GM19238 (cell line): ENCODE data around the gene C9orf78.
A peak's percentile ranks its signal among the peaks of the same experiment; 100 is the strongest.

Experiments used
- DNase-seq: peaks from one replicate; pipeline ENCODE4 v3.0.0; 2011; ENCODE audit warnings: low spot score; ENCODE audit not compliant: insufficient read length

C9orf78 gene, protein sequence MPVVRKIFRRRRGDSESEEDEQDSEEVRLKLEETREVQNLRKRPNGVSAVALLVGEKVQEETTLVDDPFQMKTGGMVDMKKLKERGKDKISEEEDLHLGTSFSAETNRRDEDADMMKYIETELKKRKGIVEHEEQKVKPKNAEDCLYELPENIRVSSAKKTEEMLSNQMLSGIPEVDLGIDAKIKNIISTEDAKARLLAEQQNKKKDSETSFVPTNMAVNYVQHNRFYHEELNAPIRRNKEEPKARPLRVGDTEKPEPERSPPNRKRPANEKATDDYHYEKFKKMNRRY

DNA sequence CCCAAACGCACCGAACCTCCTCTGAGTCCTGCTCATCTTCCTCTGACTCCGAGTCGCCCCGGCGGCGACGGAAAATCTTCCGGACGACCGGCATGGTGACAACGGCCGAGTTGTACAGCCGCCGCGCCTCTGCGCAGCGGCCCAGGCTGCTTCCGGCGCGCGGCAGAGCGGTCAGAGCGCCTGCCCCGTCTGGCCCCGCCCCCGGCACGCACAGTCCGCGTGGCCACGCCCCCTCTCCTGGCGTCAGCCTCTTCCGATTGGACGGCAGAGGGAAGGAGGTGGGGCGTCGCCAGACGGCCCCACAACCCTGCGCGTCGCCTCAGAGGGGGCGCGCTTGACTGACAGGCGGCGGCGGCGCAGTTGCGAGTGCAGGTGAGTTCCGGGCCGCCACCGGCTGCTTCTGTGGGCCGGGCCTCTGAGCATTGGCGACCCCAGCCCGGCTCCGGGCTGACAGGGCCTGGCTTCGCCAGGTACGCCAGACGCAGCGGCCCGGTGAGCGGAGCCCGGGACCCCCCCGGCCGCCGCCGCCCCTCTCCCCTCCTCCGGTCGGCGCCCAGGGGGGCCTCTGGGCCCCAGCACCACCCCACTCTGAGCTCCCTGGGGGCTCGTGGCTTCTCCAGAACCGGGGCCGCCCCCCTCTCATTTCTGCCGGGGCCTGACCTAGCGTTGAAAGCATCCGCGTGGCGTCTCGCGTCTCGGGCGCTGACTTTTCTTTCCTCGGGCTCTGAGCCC is at the start of gene C9orf78, which contains the start of gene USP20:
C9orf78 (minus strand) TSS at position 148 of the 732 bp plus-strand sequence; CDS start at position 94, 54 bp downstream.
USP20 (plus strand) TSS at position 331 of the 732 bp plus-strand sequence. CDS start 17,098 bp downstream, outside the sequence.
- DNase-seq = peak; percentile 96

DNA sequence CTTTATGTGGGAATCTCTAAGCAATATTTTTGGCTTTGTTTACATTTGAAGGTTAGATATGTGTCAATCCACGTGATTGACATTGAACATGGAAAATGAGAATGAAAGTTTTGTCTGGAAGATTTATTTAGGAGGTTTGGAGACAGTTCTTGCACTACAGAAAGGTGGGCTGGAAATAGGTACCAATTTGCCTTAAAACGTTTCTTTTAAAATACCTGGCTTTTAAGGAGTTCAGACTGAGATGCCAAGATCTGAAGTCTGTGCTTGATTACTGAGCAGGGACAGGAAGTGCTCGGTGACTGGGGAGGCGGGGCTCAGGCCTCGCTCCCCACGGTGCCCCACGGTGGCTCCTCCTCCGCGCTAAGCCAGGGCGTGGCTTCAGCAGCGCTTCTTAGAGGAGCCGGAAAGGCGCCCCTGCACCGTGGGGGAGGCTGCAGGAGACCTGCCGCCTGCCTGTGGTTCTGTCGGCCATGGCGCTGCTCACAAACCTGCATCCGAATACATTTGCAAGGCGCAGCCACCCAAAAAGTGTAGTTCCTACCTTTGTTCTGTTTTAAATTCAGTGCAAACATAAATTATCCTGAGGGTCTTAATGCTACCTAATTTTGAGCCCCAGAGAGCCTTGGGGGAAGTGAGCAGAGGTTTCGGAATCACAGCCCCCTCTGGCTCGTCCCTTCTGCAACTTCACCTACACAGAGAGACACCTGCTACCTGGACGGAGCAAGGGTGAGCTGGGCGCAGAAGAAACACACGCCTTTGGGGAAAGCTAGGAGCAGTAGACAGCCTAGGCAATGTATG is 49.3 kb upstream of the C9orf78 start:
- peak; percentile 92 for DNase-seq

DNA sequence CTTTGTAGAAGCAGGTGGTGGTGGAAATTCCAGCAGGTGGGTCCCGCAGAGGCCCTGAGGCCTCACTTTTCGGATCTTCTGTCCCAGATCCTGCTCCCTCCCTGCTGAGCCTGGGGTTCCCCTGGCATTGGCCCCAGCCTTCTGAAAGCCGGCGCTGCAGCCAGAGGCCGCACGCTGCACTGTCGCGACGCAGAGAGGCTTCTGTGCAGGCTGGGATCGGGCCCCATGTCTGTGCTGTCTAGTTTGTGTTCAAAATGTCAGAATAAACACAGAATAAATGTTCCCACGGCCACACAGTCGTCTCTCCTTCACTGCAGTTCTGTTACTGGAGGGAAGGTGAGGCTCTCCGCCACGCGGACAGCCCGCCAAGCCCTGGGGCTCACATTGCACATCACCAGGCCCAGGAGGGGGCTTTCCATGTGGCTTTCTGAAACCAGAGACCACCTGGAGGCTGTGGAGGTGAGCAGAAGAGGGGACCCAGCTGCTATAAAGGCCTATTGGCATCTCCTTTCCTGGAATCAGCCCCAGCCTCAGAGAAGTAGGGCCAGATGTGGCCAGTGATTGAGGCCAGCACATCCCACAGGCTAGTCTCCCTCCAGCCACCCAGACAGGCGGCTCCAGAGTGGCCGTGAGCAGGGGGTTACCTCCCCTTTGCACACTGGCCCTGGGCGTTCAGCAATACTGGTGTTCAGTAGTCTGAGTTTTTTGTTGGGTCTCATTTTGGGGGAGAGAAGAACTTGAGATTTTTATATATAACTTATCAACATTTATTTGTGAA is 46.7 kb upstream of the C9orf78 start:
- DNase-seq = no peak

DNA sequence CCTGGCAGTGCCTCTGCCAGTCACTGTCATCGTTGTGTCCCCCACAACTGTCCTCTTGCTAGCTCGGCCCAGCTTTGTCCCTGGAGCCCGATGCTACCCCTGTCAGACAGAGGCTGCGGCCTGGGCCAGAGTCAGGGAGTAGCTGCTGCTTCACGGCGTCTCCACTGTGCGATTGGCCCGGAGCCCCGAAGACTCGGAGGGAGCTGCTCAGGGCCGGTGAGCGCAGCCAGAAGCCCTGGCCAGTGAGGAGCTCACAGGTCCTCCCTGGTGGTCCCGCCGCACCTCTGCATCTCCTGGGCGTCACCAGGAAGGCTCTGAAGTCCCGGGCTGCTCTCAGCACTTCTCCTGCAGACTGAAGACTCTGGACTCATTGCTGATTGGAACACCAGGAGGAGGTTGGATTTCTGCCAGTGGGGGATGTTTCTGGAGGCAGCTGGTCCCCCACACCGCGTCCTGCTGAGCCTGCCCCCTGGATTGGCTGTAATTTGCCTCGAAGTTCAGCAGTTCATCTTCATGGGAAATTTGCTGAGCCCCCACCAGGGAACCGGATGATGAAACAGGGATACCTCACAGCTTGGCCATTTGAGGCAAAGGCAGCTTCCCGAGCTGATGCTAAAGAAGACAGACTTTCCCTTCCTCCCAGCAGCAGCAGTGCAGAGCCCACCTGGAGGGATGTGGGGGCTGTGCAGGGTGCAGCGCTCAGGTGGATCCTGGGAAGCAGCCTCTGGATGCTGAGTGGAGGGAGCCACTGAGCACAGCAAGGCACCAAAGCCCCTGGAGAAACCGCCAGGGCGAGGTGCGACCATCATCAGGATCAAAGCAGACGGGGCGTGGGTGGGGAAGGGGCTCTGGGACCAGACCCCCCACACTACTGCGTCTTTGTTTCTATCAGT is 45.8 kb upstream of the C9orf78 start:
- DNase-seq = no peak

DNA sequence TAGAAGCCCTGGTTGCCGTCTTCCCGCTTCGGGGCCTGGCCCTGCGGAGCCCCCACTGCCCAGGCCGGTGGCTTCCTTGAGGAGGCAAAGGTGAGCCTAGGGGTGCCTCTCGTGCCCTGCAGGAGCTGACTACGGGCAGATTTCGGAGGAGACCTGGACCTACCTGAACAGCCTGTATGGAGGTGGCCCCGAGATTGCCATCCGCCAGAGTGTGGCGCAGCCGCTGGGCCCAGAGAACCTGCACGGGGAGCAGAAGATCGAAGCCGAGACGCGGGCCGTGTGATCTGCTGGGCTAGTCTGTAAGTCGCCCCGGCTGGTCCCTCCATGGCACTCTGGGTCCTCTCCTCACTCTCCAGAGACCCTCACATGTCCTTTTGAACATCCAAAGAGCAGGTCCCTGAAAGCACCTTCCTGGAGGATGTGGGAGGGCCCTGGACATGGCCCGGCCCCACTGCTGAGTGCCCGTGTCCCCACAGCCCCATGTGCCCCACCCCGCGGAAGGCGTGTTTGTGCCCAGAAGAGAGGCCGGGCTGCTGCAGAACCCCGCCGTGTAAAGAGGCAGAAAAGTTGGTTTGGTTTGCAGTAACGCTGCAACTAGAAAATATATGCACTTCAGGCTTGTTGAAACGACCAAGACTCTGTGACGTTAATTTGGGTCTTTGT is 45.0 kb upstream of the C9orf78 start:
- no peak for DNase-seq

DNA sequence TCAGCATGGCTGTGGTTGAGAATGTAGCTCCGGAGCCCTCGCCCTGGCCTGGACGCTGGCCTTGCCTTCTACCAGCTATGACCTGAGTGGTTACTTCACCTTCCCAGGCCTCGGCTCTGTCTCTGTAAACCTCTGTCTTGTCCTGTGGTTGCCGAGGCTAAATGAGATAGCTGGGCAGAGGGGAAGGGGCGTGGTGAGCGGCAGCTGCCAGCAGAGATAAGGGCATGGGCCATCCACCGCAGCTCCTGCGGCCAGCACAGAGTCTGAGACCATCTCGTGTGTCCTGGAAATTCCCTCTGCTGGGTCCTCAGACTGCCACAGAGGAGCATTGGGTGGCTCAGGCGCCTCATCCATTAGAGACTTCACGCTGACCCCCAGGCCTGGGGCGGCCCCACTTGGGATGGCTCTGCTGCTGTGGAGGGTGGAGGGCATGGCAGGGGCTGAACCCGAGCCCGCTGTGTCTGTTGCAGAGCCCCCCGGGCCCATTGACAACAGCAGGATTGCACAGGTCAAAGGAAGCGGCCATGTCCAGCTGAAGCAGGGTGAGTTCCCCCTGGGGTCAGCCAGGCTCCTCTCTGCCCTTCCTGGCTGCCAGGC is 44.1 kb upstream of the C9orf78 start:
- no peak for DNase-seq

DNA sequence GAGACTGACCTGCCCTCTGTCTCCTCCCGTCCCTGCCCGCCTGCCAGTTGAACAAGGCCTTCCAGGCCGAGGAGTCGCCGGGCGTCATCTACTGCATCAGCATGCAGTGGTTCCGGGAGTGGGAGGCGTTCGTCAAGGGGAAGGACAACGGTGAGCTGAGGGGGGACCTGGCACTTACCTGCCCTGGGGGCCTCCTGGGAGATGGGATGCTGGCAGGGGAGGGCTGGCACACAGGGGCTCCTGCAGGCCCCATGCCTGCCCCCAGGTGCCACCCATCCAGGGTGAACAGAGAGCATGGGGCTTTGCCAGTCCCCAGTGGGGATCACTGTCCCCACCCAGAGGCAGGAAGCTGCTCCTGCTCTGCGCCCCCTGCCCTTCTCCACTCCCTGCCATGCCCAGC is 43.2 kb upstream of the C9orf78 start:
- DNase-seq = no peak

DNA sequence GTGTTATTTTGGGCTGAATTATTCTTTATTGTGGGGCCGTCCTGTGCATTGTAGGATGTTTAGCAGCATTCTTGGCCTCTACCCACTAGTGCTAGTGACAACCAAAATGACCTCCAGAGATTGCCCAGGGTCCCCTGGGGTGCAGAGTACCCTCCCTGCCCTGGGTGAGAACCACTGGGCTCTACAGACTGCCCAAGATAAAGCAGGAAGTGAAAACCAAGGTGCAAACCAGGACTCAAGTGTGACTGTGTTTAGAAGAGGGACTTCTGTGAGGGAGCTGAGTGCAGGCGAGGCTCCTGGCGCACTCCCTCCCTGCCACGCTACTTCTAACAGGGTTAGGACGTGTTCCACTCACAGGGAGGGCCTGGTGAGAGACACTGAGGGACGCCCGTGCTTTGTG is 41.7 kb upstream of the C9orf78 start:
- no peak for DNase-seq

DNA sequence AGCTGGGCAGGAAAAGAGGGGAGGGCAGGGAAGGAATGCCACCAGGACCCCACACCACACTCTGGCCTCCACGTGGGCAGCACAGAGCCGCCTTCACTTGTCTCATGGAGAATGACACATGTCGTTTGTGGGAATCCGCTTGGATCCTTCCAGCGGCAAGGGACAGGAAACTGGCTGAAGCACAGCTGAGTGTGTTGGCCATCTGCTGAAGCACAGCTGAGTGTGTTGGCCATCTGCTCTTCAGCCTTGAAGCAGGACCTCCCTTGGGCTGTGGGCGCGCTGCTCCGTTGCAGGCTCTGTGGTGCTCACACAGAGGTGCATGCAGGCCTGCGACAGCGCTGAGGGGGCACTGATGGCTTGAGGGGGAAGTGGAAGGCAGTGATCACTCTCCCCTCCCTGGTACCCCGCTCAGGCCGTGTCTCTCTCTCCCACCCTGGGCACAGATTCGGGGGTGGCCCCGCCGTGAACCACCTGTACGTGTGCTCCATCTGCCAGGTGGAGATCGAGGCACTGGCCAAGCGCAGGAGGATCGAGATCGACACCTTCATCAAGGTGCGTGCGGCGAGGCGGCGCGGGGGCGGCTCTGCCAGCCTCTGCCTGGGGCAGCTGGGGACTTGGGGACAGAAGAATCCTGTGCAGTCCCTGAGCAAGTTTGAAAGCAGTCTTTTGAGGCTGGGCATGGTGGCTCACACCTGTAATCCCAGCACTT is 40.8 kb upstream of the C9orf78 start:
- DNase-seq = no peak

DNA sequence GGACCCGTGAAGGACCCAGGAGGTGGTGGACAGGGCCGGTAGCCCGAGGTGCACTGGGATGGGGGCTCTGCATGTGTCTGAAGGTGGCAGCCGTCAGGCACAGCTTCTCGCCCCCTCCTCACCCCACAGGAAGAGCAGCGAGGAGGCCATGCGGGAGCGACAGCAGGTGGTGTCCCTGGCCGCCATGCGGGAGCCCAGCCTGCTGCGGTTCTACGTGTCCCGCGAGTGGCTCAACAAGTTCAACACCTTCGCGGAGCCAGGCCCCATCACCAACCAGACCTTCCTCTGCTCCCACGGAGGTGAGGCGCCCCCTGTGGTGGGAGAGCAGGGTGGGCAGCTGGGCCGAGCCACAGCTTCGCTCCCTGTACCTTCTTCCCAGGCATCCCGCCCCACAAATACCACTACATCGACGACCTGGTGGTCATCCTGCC is 40.1 kb upstream of the C9orf78 start:
- DNase-seq = no peak

DNA sequence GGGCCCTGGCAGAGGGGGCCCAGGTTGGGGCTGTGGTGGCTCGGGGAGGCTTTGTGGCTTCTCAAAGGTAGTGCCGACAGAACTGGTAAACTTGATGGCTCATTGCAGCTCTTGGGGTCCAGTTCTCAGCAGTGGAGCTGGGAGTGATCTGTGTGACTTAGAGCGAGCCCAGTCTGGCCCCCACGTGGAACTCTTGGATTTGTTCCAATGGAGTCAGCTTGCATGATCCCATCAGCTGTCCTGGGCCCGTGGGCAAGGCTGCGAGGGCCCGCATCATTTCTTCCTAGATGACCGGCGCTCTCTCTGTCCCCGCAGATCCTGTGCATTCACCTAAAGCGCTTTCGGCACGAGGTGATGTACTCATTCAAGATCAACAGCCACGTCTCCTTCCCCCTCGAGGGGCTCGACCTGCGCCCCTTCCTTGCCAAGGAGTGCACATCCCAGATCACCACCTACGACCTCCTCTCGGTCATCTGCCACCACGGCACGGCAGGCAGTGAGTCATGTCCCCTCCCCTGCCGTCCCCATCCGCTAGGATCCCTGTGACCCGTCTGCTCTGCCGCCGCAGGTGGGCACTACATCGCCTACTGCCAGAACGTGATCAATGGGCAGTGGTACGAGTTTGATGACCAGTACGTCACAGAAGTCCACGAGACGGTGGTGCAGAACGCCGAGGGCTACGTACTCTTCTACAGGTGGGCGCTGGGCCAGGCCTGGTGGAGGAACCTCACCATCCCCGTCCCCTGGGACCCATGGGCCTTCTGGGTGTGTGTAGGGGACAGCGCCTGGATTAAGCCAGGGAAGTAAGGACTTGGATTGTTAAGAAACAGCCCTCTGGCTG is 39.4 kb upstream of the C9orf78 start:
- no peak for DNase-seq

DNA sequence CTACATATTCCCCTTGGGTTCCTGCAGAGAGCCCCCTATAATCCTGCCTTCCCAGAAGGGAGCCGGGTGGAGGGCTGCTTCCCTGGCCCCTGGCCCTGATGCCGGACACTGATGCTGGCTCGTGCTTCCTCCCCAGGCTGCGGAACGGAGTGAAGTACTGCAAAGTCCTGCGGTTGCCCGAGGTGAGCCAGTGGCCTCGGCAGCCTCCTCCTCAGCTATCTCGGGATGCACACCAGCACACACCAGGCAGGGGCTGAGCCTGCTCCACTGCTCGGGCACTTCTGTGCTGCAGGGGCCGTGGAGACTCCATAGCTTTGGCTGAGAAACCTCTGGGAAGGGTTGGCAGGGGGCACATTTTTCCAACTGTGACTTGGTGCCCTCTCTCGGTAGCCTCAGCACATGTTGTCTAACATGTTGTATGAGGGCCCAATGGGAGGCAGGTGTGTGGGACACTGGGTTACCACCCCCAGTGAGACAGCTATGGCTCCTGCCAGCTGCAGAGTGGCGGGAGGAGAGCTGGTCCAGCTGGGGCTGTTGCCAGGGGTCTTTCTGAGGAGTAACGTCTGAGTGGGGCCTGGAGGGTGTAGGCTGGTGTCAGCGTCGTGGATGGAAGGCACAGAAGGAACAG is 38.6 kb upstream of the C9orf78 start:
- DNase-seq = no peak

DNA sequence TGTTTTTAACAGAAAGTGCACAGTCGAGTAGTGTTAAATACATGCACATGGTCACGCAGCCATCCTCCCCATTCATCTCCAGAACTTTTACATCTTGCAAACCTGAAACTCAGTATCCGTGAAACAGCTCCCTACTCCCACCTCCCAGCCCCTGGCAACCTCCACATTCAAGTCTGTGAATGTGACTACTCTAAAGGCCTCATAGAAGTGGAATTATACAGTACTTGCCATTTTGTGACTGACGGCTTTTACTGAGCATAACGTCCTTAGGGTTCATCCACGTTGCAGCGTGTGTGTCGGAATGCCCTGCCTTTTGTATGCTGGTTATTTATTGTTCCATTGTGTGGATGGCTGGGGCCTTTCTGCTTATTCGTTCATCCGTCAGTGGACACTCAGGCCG is 36.0 kb upstream of the C9orf78 start:
- DNase-seq = no peak

DNA sequence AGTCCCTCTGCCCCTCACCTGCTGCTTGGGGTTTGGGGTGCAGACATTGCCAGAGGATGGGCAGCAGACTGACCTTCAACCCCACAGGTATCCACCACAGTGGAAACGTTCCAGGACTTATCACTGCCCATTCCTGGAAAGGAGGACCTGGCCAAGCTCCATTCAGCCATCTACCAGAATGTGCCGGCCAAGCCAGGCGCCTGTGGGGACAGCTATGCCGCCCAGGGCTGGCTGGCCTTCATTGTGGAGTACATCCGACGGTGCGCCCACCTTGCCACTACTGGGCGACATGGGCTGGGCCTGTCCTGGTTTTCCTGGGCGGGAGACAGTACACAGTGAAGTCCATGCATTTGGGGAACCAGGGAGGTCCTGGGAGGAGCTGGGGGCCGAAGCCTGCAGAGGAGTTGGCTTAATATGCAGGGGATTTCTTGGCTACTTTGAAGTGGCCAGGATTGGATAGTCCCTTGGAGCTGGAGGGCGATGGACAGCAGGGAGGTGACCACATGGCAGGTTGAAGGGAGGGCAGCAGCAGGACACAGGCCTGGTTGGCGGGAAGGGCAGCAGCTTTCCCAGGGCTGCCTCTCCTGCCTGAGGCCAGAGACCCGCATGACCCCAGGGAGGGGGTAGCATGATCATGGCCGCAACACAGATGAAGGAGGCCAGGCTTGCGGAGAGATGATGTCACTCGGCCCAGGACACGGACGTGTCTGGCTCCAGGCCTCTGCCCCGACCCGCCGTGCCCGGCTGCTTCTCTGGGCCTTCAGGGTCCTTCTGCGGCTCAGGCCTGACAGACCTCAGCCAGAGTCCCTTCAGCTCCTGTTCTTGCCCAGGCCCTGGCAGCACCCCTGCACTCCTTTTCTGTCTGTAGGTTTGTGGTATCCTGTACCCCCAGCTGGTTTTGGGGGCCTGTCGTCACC is 34.8 kb upstream of the C9orf78 start:
- no peak for DNase-seq

DNA sequence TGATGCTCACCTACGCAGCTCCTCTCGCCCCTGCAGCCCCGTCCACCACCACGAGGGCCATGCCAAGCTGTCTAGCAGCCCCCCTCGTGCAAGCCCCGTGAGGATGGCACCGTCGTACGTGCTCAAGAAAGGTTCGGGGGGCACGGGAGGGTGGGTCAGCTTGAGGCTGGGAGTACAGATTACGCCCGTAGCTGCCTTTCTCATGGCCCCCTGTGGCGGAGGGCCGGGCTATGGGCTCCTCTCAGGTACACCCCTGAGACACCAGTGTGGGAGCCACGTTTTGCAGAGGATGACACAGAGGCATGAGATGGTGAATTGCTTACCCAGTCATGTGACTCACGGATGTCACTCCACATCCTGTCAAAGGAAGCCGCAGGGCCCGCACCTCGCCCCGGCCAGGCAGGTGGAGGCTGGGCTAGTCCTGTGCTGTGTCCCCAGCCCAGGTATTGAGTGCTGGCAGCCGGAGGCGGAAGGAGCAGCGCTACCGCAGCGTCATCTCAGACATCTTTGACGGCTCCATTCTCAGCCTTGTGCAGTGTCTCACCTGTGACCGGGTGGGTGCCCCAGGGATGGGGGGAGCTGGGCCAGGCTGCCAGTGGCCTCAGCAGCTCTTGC is 33.9 kb upstream of the C9orf78 start:
- DNase-seq = no peak
